Neural crest cell (in vitro differentiated cells): ENCODE results near the gene TCIRG1. TPM values are rescaled to one million over a fixed set of nuclear protein-coding genes. Genes with fewer than 3 reads are reported as not detected.
A peak's percentile ranks its signal among the peaks of the same experiment; 100 is the strongest.

ENCODE experiments used
- DNase-seq: peaks from one replicate; pipeline ENCODE4 v3.0.0; 2021; ENCODE audit warnings: low read depth, mixed read lengths, low spot score
- H3K27ac Mint-ChIP-seq: one replicate; pipeline ENCODE4 v1.8.0; 2021; ENCODE audit warnings: mild to moderate bottlenecking, mixed read lengths; ENCODE audit not compliant: unreplicated experiment
- H3K27me3 Mint-ChIP-seq: 2 replicates; pipeline ENCODE4 v1.8.0; 2021; ENCODE audit warnings: low read depth, mild to moderate bottlenecking, mixed read lengths
- H3K36me3 Mint-ChIP-seq: 2 replicates; pipeline ENCODE4 v1.8.0; 2021; ENCODE audit warnings: low read depth, mild to moderate bottlenecking, mixed read lengths
- H3K4me1 Mint-ChIP-seq: 2 replicates; pipeline ENCODE4 v1.8.0; 2021; ENCODE audit warnings: mixed read lengths
- H3K4me3 Mint-ChIP-seq: one replicate; pipeline ENCODE4 v1.8.0; 2021; ENCODE audit warnings: mild to moderate bottlenecking, mixed read lengths
- H3K9me3 Mint-ChIP-seq: 2 replicates; pipeline ENCODE4 v1.8.0; 2021; ENCODE audit warnings: mixed read lengths
- CTCF ChIP-seq: fragments of 200-600 bp; sonication (generic); conservative IDR thresholded peaks from 2 replicates; pipeline ENCODE4 v1.5.0; 2021; ENCODE audit warnings: antibody characterized with exemption, mild to moderate bottlenecking
- total RNA-seq: library from RNA; stranded (reverse); gene quantifications from 2 replicates; pipeline ENCODE4 v1.2.1, GENCODE V29; 2021

TCIRG1 gene
- total RNA-seq, 1 donor from 2014 or later = 10.2 TPM

- H3K27me3 Mint-ChIP-seq = no peaks in the 10 kb centered on the region
- peak overlapping the region; percentile 79 for H3K27ac Mint-ChIP-seq
- no peaks in the 10 kb centered on the region for H3K9me3 Mint-ChIP-seq
- no peak overlapping the region for H3K4me3 Mint-ChIP-seq
- no peak for TF ChIP-seq CTCF
- peaks cover 7% of the 10 kb centered on the region for H3K36me3 Mint-ChIP-seq
- no peak for DNase-seq
- H3K4me1 Mint-ChIP-seq = no peaks in the 10 kb centered on the region
These were observed 39.1 kb downstream of the TCIRG1 start for GRCh38 chr11:68077617-68078582.

GRCh38 chr11:68080860-68081259 is 42.0 kb downstream of the TCIRG1 start:
- Mint-ChIP-seq H3K9me3 (no peaks in the 10 kb centered on the region), H3K27me3 (no peaks in the 10 kb centered on the region), H3K27ac (no peak overlapping the region), H3K4me3 (no peak overlapping the region), H3K36me3 (peaks cover 7% of the 10 kb centered on the region), H3K4me1 (no peaks in the 10 kb centered on the region)
- no peak for DNase-seq
- no peak for TF ChIP-seq CTCF

GRCh38 chr11:68081691-68082090 is 42.9 kb downstream of the TCIRG1 start:
- no peaks in the 10 kb centered on the region for H3K27me3 Mint-ChIP-seq
- no peak overlapping the region for H3K27ac Mint-ChIP-seq
- no peaks in the 10 kb centered on the region for H3K9me3 Mint-ChIP-seq

GRCh38 chr11:68082481-68082880 is 43.7 kb downstream of the TCIRG1 start:
- peaks cover 7% of the 10 kb centered on the region for H3K36me3 Mint-ChIP-seq
- no peaks in the 10 kb centered on the region for H3K27me3 Mint-ChIP-seq
- no peaks in the 10 kb centered on the region for H3K4me1 Mint-ChIP-seq
- no peak for TF ChIP-seq CTCF
- H3K4me3 Mint-ChIP-seq = no peak overlapping the region
- no peak for DNase-seq
- no peaks in the 10 kb centered on the region for H3K9me3 Mint-ChIP-seq
- H3K27ac Mint-ChIP-seq = no peak overlapping the region

More at GRCh38 chr11:68081691-68082090, 42.9 kb downstream of the TCIRG1 start:
- Mint-ChIP-seq H3K36me3 (peaks cover 7% of the 10 kb centered on the region), H3K4me3 (no peak overlapping the region), H3K4me1 (no peaks in the 10 kb centered on the region)
- TF ChIP-seq CTCF = no peak
- no peak for DNase-seq

GRCh38 chr11:68083517-68083916 is 44.7 kb downstream of the TCIRG1 start:
- DNase-seq = no peak
- Mint-ChIP-seq H3K36me3 (peaks cover 4% of the 10 kb centered on the region), H3K27me3 (no peaks in the 10 kb centered on the region), H3K4me3 (no peak overlapping the region), H3K27ac (no peak overlapping the region), H3K4me1 (no peaks in the 10 kb centered on the region), H3K9me3 (no peaks in the 10 kb centered on the region)
- TF ChIP-seq CTCF = no peak
